Measurements from ENCODE around the gene FAM3D.

DNA sequence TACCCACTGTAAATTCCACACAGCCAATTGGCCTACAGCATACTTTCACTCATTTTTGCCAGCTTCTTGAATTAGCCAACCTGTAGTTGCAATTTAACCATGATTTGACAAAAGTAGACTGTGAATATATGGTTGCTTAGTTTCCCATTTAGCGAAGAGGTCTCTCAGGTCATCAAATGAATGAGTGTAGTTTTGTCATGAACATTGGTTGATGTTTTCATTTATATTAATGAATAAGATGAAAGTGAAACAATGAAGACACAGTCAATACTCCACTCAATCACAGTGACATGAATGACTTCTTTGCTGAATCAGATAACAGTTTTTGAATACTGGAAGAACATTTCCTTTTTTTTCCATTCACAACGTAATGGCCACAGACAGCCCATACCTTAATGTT is 15.3 kb upstream of the FAM3D start:
- TF ChIP-seq, protein P1, sequence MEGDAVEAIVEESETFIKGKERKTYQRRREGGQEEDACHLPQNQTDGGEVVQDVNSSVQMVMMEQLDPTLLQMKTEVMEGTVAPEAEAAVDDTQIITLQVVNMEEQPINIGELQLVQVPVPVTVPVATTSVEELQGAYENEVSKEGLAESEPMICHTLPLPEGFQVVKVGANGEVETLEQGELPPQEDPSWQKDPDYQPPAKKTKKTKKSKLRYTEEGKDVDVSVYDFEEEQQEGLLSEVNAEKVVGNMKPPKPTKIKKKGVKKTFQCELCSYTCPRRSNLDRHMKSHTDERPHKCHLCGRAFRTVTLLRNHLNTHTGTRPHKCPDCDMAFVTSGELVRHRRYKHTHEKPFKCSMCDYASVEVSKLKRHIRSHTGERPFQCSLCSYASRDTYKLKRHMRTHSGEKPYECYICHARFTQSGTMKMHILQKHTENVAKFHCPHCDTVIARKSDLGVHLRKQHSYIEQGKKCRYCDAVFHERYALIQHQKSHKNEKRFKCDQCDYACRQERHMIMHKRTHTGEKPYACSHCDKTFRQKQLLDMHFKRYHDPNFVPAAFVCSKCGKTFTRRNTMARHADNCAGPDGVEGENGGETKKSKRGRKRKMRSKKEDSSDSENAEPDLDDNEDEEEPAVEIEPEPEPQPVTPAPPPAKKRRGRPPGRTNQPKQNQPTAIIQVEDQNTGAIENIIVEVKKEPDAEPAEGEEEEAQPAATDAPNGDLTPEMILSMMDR (IDR thresholded peaks at IDR 0.05): no peak
- no peak for TF ChIP-seq POLR2A (IDR thresholded peaks at IDR 0.05)
